ENCODE measurements around the gene DGCR8. TPM values are rescaled to one million over a fixed set of nuclear protein-coding genes. Genes with fewer than 3 reads are reported as not detected.

The DGCR8 gene
- total RNA-seq, 2 experiments from 2014 or later: 17.8 to 18.5 TPM

DNA sequence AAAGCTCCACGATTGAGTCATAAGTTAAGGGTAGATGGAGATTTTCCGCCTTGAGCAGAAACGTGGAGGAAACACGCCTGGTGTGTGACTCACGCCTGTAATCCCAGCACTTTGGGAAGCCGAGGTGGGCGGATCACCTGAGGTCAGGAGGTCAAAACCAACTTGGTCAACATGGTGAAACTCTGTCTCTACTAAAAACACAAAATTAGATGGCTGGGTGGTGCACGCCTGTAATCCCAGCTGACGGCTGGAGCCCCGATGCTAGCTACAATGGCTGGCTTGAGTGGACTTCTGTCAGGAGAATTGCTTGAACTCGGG is 17.3 kb upstream of the DGCR8 start:
- no peak overlapping the region for H3K27ac Mint-ChIP-seq

DNA sequence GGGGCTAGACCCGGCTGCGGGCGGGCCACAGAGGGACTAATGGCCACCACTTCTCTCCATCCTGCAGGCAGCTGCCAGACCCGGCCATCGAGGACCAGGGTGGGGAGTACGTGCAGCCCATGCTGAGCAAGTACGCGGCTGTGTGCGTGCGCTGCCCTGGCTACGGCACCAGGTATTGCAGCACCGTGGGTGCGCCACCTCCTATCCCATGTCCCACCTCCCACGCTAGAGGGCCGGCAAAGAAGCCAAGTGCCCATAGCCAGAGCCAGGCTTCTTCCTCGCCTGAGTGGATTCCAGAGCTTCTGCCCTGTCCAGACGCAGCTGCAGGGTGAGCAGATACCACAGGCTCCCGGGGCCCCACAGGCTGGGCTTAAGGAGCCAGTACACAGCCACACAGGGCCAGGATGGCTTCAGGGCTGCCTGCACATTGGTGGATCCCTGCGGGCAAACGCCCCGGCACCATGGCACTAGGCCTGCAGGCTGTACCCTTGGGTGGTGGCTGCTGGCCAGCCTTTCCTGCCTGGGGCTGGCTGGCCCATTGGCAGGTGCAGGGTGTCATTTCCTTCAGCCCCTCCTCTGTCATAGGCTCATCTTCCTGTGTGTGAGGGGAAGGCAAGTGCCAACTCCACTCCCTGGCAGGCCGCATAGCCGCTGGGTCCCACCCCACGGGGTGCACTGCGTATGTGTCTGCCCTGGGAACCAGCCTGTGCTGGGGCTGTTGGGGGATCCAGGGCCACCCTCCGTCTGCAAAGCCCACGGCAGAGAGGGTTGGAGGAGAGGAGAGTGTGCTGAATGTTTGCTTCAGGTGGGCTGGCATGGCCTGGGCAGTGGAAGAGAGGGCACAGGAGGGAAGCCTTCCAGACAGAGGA is 16.5 kb upstream of the DGCR8 start:
- Mint-ChIP-seq H3K4me1 (ENCODE audit: low read depth) (no peaks in the 10 kb centered on the region), H3K4me3 (no peak overlapping the region), H3K9me3 (no peaks in the 10 kb centered on the region), H3K36me3 (ENCODE audit: low read depth) (peaks cover 40% of the 10 kb centered on the region), H3K27ac (no peak overlapping the region), H3K27me3 (no peaks in the 10 kb centered on the region)
- TF ChIP-seq, protein P1, sequence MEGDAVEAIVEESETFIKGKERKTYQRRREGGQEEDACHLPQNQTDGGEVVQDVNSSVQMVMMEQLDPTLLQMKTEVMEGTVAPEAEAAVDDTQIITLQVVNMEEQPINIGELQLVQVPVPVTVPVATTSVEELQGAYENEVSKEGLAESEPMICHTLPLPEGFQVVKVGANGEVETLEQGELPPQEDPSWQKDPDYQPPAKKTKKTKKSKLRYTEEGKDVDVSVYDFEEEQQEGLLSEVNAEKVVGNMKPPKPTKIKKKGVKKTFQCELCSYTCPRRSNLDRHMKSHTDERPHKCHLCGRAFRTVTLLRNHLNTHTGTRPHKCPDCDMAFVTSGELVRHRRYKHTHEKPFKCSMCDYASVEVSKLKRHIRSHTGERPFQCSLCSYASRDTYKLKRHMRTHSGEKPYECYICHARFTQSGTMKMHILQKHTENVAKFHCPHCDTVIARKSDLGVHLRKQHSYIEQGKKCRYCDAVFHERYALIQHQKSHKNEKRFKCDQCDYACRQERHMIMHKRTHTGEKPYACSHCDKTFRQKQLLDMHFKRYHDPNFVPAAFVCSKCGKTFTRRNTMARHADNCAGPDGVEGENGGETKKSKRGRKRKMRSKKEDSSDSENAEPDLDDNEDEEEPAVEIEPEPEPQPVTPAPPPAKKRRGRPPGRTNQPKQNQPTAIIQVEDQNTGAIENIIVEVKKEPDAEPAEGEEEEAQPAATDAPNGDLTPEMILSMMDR (IDR thresholded peaks at IDR 0.05): no peak
- Histone ChIP-seq H3K9me3 (ENCODE audit: control insufficient read depth in 1 of 2, insufficient read depth in 1 of 2, low read length in 2 of 2) (no peaks in the 10 kb centered on the region), H3K4me1 (ENCODE audit: insufficient read depth, low read length) (no peaks in the 10 kb centered on the region), H3K36me3 (ENCODE audit: insufficient read depth, low read length) (peaks cover 34% of the 10 kb centered on the region), H3K27me3 (ENCODE audit: control insufficient read depth in 1 of 2, insufficient read depth in 2 of 2, low read length in 2 of 2) (no peaks in the 10 kb centered on the region), H3K4me3 (ENCODE audit: low read length) (no peak overlapping the region), H3K27ac (ENCODE audit: low read depth in 1 of 2, low read length in 2 of 2) (no peak overlapping the region)
- ChIA-PET CTCF (no interaction called here), POLR2A (no interaction called here)
- DNase-seq: no peak
- intact Hi-C loops (cut with DNase I, micrococcal nuclease): no loop called here
- ATAC-seq (ENCODE audit: poor library complexity): no peak

More for the DNA sequence above, 17.3 kb upstream of the DGCR8 start:
- TF ChIP-seq, protein P1 (IDR thresholded peaks at IDR 0.05): no peak
- intact Hi-C loops (cut with DNase I, micrococcal nuclease): no loop called here
- H3K9me3 ChIP-seq (ENCODE audit: control insufficient read depth in 1 of 2, insufficient read depth in 1 of 2, low read length in 2 of 2): no peaks in the 10 kb centered on the region
- H3K36me3 ChIP-seq (ENCODE audit: insufficient read depth, low read length): peaks cover 38% of the 10 kb centered on the region
- no peaks in the 10 kb centered on the region for H3K27me3 ChIP-seq (ENCODE audit: control insufficient read depth in 1 of 2, insufficient read depth in 2 of 2, low read length in 2 of 2)
- no peaks in the 10 kb centered on the region for H3K4me1 Mint-ChIP-seq (ENCODE audit: low read depth)
- no peaks in the 10 kb centered on the region for H3K4me1 ChIP-seq (ENCODE audit: insufficient read depth, low read length)
- ATAC-seq (ENCODE audit: poor library complexity) (no peak), DNase-seq (no peak)
- no peak overlapping the region for H3K4me3 Mint-ChIP-seq
- ChIA-PET POLR2A (no interaction called here), CTCF (no interaction called here)
- H3K9me3 Mint-ChIP-seq: no peaks in the 10 kb centered on the region
- H3K27ac ChIP-seq (ENCODE audit: low read depth in 1 of 2, low read length in 2 of 2): no peak overlapping the region
- peaks cover 47% of the 10 kb centered on the region for H3K36me3 Mint-ChIP-seq (ENCODE audit: low read depth)
- H3K4me3 ChIP-seq (ENCODE audit: low read length): no peak overlapping the region
- H3K27me3 Mint-ChIP-seq: no peaks in the 10 kb centered on the region

DNA sequence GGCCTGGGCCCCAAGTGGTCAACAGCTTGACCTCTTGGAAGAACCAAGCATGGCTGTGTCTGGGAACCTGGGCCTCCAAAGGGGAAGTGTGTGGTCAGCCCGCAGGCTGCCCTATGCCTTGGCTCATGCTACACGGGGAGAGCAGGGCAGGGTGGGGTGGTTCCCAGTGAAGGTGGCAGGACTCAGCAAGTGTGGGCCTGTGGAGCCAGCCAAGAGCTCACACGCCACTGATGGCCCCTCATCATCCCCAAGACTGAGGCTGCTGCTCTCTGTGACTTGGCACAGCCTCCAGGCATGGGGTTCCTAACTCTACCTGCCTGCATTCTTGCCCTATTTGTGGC is 15.9 kb upstream of the DGCR8 start:
- no peaks in the 10 kb centered on the region for H3K4me1 Mint-ChIP-seq (ENCODE audit: low read depth)

More for the DNA sequence above, 15.9 kb upstream of the DGCR8 start:
- no peaks in the 10 kb centered on the region for H3K27me3 ChIP-seq (ENCODE audit: control insufficient read depth in 1 of 2, insufficient read depth in 2 of 2, low read length in 2 of 2)
- ATAC-seq (ENCODE audit: poor library complexity): no peak
- H3K4me1 ChIP-seq (ENCODE audit: insufficient read depth, low read length): no peaks in the 10 kb centered on the region
- no peak overlapping the region for H3K27ac Mint-ChIP-seq
- H3K4me3 ChIP-seq (ENCODE audit: low read length): no peak overlapping the region
- POLR2A ChIA-PET: no interaction called here
- DNase-seq: no peak
- CTCF ChIA-PET: no interaction called here
- H3K9me3 Mint-ChIP-seq: no peaks in the 10 kb centered on the region
- H3K36me3 ChIP-seq (ENCODE audit: insufficient read depth, low read length): peaks cover 34% of the 10 kb centered on the region
- H3K27ac ChIP-seq (ENCODE audit: low read depth in 1 of 2, low read length in 2 of 2): no peak overlapping the region
- H3K36me3 Mint-ChIP-seq (ENCODE audit: low read depth): peaks cover 33% of the 10 kb centered on the region
- no peaks in the 10 kb centered on the region for H3K9me3 ChIP-seq (ENCODE audit: control insufficient read depth in 1 of 2, insufficient read depth in 1 of 2, low read length in 2 of 2)
- H3K4me3 Mint-ChIP-seq: no peak overlapping the region
- intact Hi-C loops (cut with DNase I, micrococcal nuclease): no loop called here
- no peaks in the 10 kb centered on the region for H3K27me3 Mint-ChIP-seq
- TF ChIP-seq, protein P1 (IDR thresholded peaks at IDR 0.05): no peak

Measured in CD4-positive, alpha-beta T cell (primary cell).